Endothelial cell of umbilical vein (primary cell): ENCODE results near the gene ZNF639. TPM values are rescaled to one million over a fixed set of nuclear protein-coding genes. Genes with fewer than 3 reads are reported as not detected.

Experiments used
- BruUV-seq: library from RNA; stranded (reverse); fragments of 400-500 nt; replicated peaks from 2 replicates; lab custom pipeline; 2021; lab: Mats Ljungman, UMichigan
- CTCF ChIA-PET: fragments of 300-600, 350-600 bp; sonication (Branson Sonifier 250); formaldehyde crosslinking; loops from one replicate; lab custom pipeline; 2021; ENCODE audit warnings: antibody characterized with exemption, inconsistent platforms; lab: Charles Lee
- POLR2A ChIA-PET: fragments of 300-600, 350-600 bp; sonication (Branson Sonifier 250); formaldehyde crosslinking; loops from one replicate; lab custom pipeline; 2021; ENCODE audit warnings: antibody characterized with exemption, inconsistent platforms; lab: Charles Lee
- DNase-seq: peaks from one replicate; pipeline ENCODE4 v3.0.0-alpha.2; 2011; ENCODE audit warnings: low read depth, low spot score
- FAIRE-seq: peaks from 2 replicates; lab custom pipeline; 2011; peaks lifted over from hg19 to GRCh38; lab: Jason Lieb, UNC
- H2AFZ ChIP-seq: 2 replicates; pipeline ENCODE4 v1.6.0; 2012; ENCODE audit warnings: low read depth, low read length, control low read depth, inconsistent platforms
- H3K27ac ChIP-seq: 2 replicates; pipeline ENCODE4 v1.5.1; 2011; ENCODE audit warnings: low read depth, mild to moderate bottlenecking, control low read depth, low read length, moderate library complexity; ENCODE audit not compliant: insufficient read depth
- H3K27me3 ChIP-seq, 2 experiments: 2 replicates each; pipeline versions ENCODE4 v1.6.0 to v1.6.1; 2011; ENCODE audit warnings: low read length in 2 of 2, mixed read lengths in 1 of 2; ENCODE audit not compliant: control insufficient read depth in 2 of 2, insufficient read depth in 2 of 2
- H3K36me3 ChIP-seq, 2 experiments: 2 replicates in 1 of 2; 3 replicates in 1 of 2; pipeline ENCODE4 v1.5.1; 2011; ENCODE audit warnings: low read length in 2 of 2, mild to moderate bottlenecking in 1 of 2, moderate library complexity in 1 of 2; ENCODE audit not compliant: control insufficient read depth in 2 of 2, insufficient read depth in 2 of 2; ENCODE audit errors: extremely low read depth in 1 of 2
- H3K4me1 ChIP-seq: 3 replicates; pipeline ENCODE4 v1.5.1; 2011; ENCODE audit warnings: mild to moderate bottlenecking, low read length; ENCODE audit not compliant: control insufficient read depth, insufficient read depth; ENCODE audit errors: extremely low read depth
- H3K4me2 ChIP-seq: 2 replicates; pipeline ENCODE4 v1.6.1; 2011; ENCODE audit warnings: low read length, control low read depth, mixed read lengths; ENCODE audit not compliant: insufficient read depth
- H3K4me3 ChIP-seq, 3 experiments: fragments of 200-600 bp in 1 of 3; sonication (generic), shearing (Covaris generic) in 1 of 3; replicated peaks in 1 of 3; 2 replicates each; pipeline ENCODE4 v1.5.1; 2011 to 2016; ENCODE audit warnings: control low read depth in 3 of 3, low read length in 3 of 3, mild to moderate bottlenecking in 2 of 3, inconsistent platforms in 1 of 3, low read depth in 1 of 3, moderate library complexity in 1 of 3; ENCODE audit not compliant: insufficient read depth in 1 of 3
- H3K79me2 ChIP-seq: 2 replicates; pipeline ENCODE4 v1.6.0; 2012; ENCODE audit warnings: low read length, inconsistent platforms; ENCODE audit not compliant: control insufficient read depth, insufficient read depth
- H3K9ac ChIP-seq: replicated peaks from 2 replicates; pipeline ENCODE3; 2011; ENCODE audit warnings: low read length, control low read depth; ENCODE audit not compliant: insufficient read depth; ENCODE audit errors: extremely low read depth
- H3K9me1 ChIP-seq: replicated peaks from 3 replicates; pipeline ENCODE4 v1.6.0; 2011; ENCODE audit warnings: mild to moderate bottlenecking, low read length; ENCODE audit not compliant: control insufficient read depth, insufficient read depth; ENCODE audit errors: extremely low read depth
- H3K9me3 ChIP-seq: replicated peaks from 2 replicates; pipeline ENCODE4 v1.5.1; 2012; ENCODE audit warnings: low read length, inconsistent platforms; ENCODE audit not compliant: control insufficient read depth, insufficient read depth
- H4K20me1 ChIP-seq: replicated peaks from 2 replicates; pipeline ENCODE3; 2011; ENCODE audit warnings: mild to moderate bottlenecking, low read length; ENCODE audit not compliant: control insufficient read depth, insufficient read depth; ENCODE audit errors: extremely low read depth
- FOS ChIP-seq: IDR thresholded peaks from 2 replicates; pipeline ENCODE4 v1.6.1; 2011; ENCODE audit warnings: mild to moderate bottlenecking, low read length, moderate library complexity, borderline replicate concordance; ENCODE audit not compliant: insufficient read depth
- GATA2 ChIP-seq: IDR thresholded peaks from 2 replicates; pipeline ENCODE4 v1.7.0; 2011; ENCODE audit warnings: low read depth, mild to moderate bottlenecking, moderate library complexity, mixed read lengths, low read length; ENCODE audit not compliant: insufficient read length, insufficient read depth
- JUN ChIP-seq: IDR thresholded peaks from 2 replicates; pipeline ENCODE4 v1.6.1; 2011; ENCODE audit warnings: borderline replicate concordance, low read depth; ENCODE audit not compliant: insufficient read length, insufficient read depth
- POLR2AphosphoS5 ChIP-seq: IDR thresholded peaks from 2 replicates; pipeline ENCODE4 v1.6.1; 2012; ENCODE audit warnings: low read depth, mild to moderate bottlenecking, control low read depth, low read length, moderate library complexity; ENCODE audit not compliant: insufficient read depth
- dilution Hi-C: fragments of 300-500 bp; cut with MboI; formaldehyde crosslinking; loops from one replicate; pipeline ENCODE4 v1.15.0; 2019; ENCODE audit warnings: low sequenced_read_pairs; ENCODE audit not compliant: extremely low pct_ligation_motif_present
- intact Hi-C: fragments of 100-400 bp; cut with micrococcal nuclease; formaldehyde crosslinking; loops from one replicate; pipeline ENCODE4 v1.10.0; 2022
- polyA plus RNA-seq, 4 experiments: library from polyadenylated mRNA; depleted of rRNA in 3 of 4; stranded (reverse) in 3 of 4; unstranded in 1 of 4; fragments of >200 nt; gene quantifications; 2 replicates each; pipeline versions ENCODE4 v1.2.1 to v1.2.3, GENCODE V29; 2011 to 2012; ENCODE audit warnings: missing spikeins in 1 of 4
- total RNA-seq: library from RNA; stranded (reverse); gene quantifications from 2 replicates; pipeline ENCODE4 v1.2.3, GENCODE V29; 2021
- TF ChIP-seq, protein P1 (sequence below), 2 donors: IDR thresholded peaks; 1 replicate in 1 of 2; 2 replicates in 1 of 2; pipeline ENCODE4 v1.5.1; 2011; ENCODE audit warnings: low read length in 2 of 2, mild to moderate bottlenecking in 2 of 2, moderate library complexity in 2 of 2, control low read depth in 1 of 2, inconsistent platforms in 1 of 2, low read depth in 1 of 2; ENCODE audit not compliant: insufficient read depth in 1 of 2; ENCODE audit errors: extremely low read depth in 1 of 2

The ZNF639 gene
- total and polyA plus RNA-seq, 2 donors (not counting 3 experiments of a cell fraction or from before 2014, with no cell fraction given), result 8.0 to 30.5 TPM

GRCh38 chr3:179363332-179363731 lies 40.5 kb downstream of the ZNF639 start:
- no peaks in the 10 kb centered on the region for H3K9me3 ChIP-seq
- H3K27me3 ChIP-seq, result no peaks in the 10 kb centered on the region
- no peak overlapping the region for H3K9ac ChIP-seq
- BruUV-seq, result no TSS peak
- no peaks in the 10 kb centered on the region for H4K20me1 ChIP-seq
- H2AFZ ChIP-seq, result no peak overlapping the region
- FAIRE-seq, result no peak
- no peaks in the 10 kb centered on the region for H3K79me2 ChIP-seq
- TF ChIP-seq GATA2 (no peak), FOS (no peak), POLR2AphosphoS5 (no peak), JUN (no peak)
- TF ChIP-seq, protein P1, sequence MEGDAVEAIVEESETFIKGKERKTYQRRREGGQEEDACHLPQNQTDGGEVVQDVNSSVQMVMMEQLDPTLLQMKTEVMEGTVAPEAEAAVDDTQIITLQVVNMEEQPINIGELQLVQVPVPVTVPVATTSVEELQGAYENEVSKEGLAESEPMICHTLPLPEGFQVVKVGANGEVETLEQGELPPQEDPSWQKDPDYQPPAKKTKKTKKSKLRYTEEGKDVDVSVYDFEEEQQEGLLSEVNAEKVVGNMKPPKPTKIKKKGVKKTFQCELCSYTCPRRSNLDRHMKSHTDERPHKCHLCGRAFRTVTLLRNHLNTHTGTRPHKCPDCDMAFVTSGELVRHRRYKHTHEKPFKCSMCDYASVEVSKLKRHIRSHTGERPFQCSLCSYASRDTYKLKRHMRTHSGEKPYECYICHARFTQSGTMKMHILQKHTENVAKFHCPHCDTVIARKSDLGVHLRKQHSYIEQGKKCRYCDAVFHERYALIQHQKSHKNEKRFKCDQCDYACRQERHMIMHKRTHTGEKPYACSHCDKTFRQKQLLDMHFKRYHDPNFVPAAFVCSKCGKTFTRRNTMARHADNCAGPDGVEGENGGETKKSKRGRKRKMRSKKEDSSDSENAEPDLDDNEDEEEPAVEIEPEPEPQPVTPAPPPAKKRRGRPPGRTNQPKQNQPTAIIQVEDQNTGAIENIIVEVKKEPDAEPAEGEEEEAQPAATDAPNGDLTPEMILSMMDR (IDR thresholded peaks at IDR 0.05; ENCODE audit: extremely low read depth in 1 of 2, insufficient read depth in 1 of 2, low read depth in 1 of 2, low read length in 2 of 2), result no peak
- no peak for DNase-seq
- no peaks in the 10 kb centered on the region for H3K4me1 ChIP-seq
- dilution Hi-C loops (no loop called here), intact Hi-C loops (no loop called here)
- H3K4me2 ChIP-seq, result no peak overlapping the region
- CTCF ChIA-PET, result interaction anchor here (1.3 kb wide), 1 partner anchor 24 kb away, joined by 3 read pairs; no protein-coding TSS in a partner anchor
- H3K9me1 ChIP-seq, result no peaks in the 10 kb centered on the region
- POLR2A ChIA-PET, result interaction anchor here (0.6 kb wide), 1 partner anchor 287 kb away, joined by 5 read pairs; no protein-coding TSS in a partner anchor
- no peak overlapping the region for H3K27ac ChIP-seq
- H3K4me3 ChIP-seq, result no peak overlapping the region
- H3K36me3 ChIP-seq, result peaks cover 4 to 12% of the 10 kb centered on the region in 2 experiments
